HTERT RPE-1 (cell line): ENCODE results near the gene DEFB114.

Experiments used
- in situ Hi-C: fragments of 300-500 bp; cut with MboI; formaldehyde crosslinking; loops from 4 replicates; pipeline ENCODE4 v1.14.3; 2020; ENCODE audit warnings: low sequenced_read_pairs

DEFB114 gene

DNA sequence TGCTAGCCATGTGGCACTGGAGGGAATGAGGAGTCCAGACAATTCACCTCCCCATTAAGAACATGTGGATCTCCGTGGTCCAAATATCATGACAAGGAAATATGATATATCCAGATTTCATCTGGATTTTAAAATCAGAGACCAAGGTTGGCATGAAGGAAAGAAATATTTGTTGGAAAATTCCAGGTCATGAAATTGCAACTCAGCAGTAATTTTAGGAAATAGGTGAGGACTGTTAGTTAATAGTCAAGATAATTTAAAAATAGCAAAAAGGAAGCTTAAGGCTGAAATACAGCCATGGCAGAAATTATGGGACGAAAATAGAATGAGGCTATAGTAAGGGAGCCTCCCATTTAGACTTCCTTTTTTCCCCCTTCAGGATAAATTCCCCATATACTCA lies 26.9 kb downstream of the DEFB114 start:
- in situ Hi-C loops: no loop called here

- in situ Hi-C loops: no loop called here
These were observed 28.6 kb downstream of the DEFB114 start for GRCh38 chr6:49935387-49935786.

- in situ Hi-C loops: no loop called here
These were observed 29.2 kb downstream of the DEFB114 start for GRCh38 chr6:49934770-49935169.

GRCh38 chr6:49933526-49933925 lies 30.4 kb downstream of the DEFB114 start:
- in situ Hi-C loops: no loop called here

DNA sequence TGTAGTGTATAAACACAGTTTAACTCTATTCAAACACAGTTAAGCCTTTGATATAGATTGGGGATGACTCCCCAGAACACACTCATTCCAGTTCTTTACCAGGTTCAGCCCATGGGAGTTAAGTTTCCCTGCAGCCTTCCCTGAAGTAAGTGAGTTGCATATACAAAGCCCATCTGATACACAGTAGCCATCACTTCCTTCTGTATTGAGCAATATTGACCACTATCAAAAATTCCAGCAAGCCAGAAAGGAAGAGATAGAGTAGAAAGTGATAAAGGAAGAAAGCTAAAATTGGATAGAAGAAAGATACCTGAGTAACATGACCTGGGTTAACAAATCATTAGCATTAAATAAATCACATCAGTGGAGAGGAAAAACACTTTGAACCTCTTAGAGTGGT lies 34.6 kb downstream of the DEFB114 start:
- in situ Hi-C loops: no loop called here

- in situ Hi-C loops: no loop called here
These were observed 40.1 kb downstream of the DEFB114 start for GRCh38 chr6:49923826-49924225.

DNA sequence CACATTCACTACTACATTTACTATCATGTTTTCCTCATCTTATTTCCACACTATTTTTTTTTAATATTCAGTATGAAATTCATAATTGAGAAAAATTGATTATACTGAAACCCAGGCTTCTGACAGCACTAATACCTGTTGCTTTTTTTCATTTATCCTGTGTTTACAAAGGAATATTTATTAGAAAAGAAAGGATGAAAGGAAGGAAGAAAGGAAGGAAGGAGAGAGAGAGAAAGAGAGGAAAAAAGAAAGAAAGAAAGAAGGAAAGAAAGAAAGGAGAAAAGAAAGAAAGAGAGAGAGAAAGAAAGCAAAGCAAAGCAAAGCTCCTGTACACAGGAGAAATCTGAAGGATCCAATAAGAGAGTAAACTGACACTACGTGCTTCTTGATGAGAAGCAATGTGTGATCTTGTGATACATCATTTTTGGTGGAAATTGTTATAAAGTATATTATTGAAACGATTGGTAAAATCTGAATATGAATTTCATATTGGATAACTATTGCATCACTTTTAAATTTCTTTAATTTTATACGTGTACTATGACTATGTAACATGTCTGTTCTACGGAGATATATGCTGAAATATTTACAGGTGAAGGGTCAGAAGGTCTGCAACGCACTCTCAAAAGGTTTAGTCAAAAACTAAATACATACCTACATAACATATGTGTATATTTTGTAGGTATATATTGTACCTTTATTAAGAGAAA lies 43.9 kb downstream of the DEFB114 start:
- in situ Hi-C loops: no loop called here

DNA sequence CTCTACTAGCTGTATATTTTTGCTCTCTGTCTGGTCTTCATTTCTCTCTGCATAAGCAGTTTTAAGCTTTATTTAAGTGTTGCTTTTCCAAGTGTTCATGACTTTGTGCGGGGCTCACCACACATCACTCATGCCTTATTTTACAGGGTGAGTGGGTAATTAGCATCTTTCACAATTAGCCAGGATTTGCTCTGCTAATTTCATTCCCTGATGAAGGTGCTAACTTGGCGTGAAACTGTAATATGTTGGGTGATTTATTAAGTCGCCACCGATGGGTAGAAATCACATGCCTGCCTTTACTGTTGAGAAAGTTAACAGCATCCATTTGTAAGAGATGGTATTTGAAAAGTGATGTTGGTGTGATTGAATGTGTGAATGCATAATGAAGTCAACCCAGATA lies 44.7 kb downstream of the DEFB114 start:
- in situ Hi-C loops: no loop called here

DNA sequence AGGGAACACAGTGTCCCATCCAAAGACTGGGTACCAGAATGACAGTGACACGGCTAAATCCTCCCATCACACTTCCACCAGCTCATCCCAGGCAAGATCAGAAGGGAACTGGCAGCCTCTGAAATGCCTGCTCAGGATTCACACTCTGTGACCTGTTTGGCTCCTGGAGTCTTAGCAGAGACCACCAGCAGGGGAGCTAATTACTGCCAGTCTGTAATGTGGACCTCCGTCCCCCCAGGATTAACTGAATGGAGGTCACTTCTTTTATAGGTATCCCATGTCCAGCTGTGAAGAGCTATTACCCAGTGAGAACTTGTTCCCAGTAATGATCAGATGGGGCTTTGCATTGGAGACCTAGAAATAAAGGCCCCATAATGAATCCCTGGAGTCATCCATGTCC lies 45.2 kb downstream of the DEFB114 start:
- in situ Hi-C loops: no loop called here

GRCh38 chr6:49915035-49915434 lies 48.9 kb downstream of the DEFB114 start:
- in situ Hi-C loops: no loop called here

- in situ Hi-C loops: no loop called here
These were observed 50.2 kb downstream of the DEFB114 start for GRCh38 chr6:49913636-49914375.

- in situ Hi-C loops: no loop called here
These were observed 51.8 kb downstream of the DEFB114 start for GRCh38 chr6:49912196-49912595.

GRCh38 chr6:49911252-49911651 lies 52.7 kb downstream of the DEFB114 start:
- in situ Hi-C loops: no loop called here
